DND-41 (cell line): ENCODE measurements around the gene CLCF1.

Source experiments
- ATAC-seq: fragments of 200-7000 bp; cut with Tn5 transposase; 3 replicates; pipeline ENCODE4 v1.9.1; 2021; ENCODE audit warnings: low read depth; ENCODE audit not compliant: insufficient read depth
- DNase-seq: peaks from one replicate; pipeline ENCODE4 v3.0.0-alpha.2; 2020
- H2AFZ ChIP-seq: 2 replicates; pipeline ENCODE4 v1.6.0; 2012; ENCODE audit warnings: low read depth, low read length
- H3K27ac ChIP-seq: 2 replicates; pipeline ENCODE4 v1.5.1; 2012; ENCODE audit warnings: low read length, inconsistent platforms
- H3K27me3 ChIP-seq: fragments of 200-600 bp; sonication (generic); 2 replicates; pipeline ENCODE4 v1.6.0; 2012; ENCODE audit warnings: low read length, mild to moderate bottlenecking, inconsistent platforms; ENCODE audit not compliant: insufficient read depth, poor library complexity
- H3K36me3 ChIP-seq: 2 replicates; pipeline ENCODE4 v1.5.1; 2012; ENCODE audit warnings: low read length, inconsistent platforms; ENCODE audit not compliant: insufficient read depth
- H3K4me1 ChIP-seq: 2 replicates; pipeline ENCODE4 v1.5.1; 2012; ENCODE audit warnings: mild to moderate bottlenecking, low read length; ENCODE audit not compliant: insufficient read depth
- H3K4me2 ChIP-seq: 2 replicates; pipeline ENCODE4 v1.6.0; 2012; ENCODE audit warnings: mild to moderate bottlenecking, moderate library complexity, low read length, inconsistent platforms; ENCODE audit not compliant: insufficient read depth
- H3K4me3 ChIP-seq, 2 experiments: fragments of 200-600 bp in 1 of 2; shearing (Covaris generic) in 1 of 2; 2 replicates each; pipeline ENCODE4 v1.5.1; 2012 to 2016; ENCODE audit warnings: inconsistent platforms in 2 of 2, low read length in 2 of 2, mild to moderate bottlenecking in 2 of 2, low read depth in 1 of 2, moderate library complexity in 1 of 2
- H3K79me2 ChIP-seq: 2 replicates; pipeline ENCODE4 v1.6.0; 2012; ENCODE audit warnings: low read length, inconsistent platforms; ENCODE audit not compliant: insufficient read depth
- H3K9ac ChIP-seq: 2 replicates; pipeline ENCODE4 v1.6.0; 2012; ENCODE audit warnings: low read depth, mild to moderate bottlenecking, inconsistent platforms, low read length, moderate library complexity
- H3K9me3 ChIP-seq: 2 replicates; pipeline ENCODE4 v1.5.1; 2012; ENCODE audit warnings: low read length, moderate library complexity, mild to moderate bottlenecking, inconsistent platforms; ENCODE audit not compliant: insufficient read depth, severe bottlenecking
- H4K20me1 ChIP-seq: 2 replicates; pipeline ENCODE4 v1.6.0; 2012; ENCODE audit warnings: low read length; ENCODE audit not compliant: insufficient read depth
- CTCF ChIP-seq: IDR thresholded peaks from 2 replicates; pipeline ENCODE4 v1.5.1; 2012; ENCODE audit warnings: borderline replicate concordance, low read length, moderate library complexity, mild to moderate bottlenecking; ENCODE audit not compliant: poor library complexity, severe bottlenecking; ENCODE audit errors: extremely low read depth
- EZH2 ChIP-seq: IDR thresholded peaks from 3 replicates; pipeline ENCODE4 v1.6.1; 2012; ENCODE audit warnings: borderline replicate concordance, low read depth, mild to moderate bottlenecking, moderate library complexity, low read length, inconsistent platforms; ENCODE audit not compliant: severe bottlenecking

The CLCF1 gene

GRCh38 chr11:67345247-67345919 is 28.0 kb downstream of the CLCF1 start:
- Histone ChIP-seq H3K36me3 (no peaks in the 10 kb centered on the region), H3K4me1 (no peaks in the 10 kb centered on the region; the same call in 1 of the 2 replicates), H3K27ac (no peak overlapping the region), H3K9me3 (no peaks in the 10 kb centered on the region), H3K4me3 (no peak overlapping the region), H4K20me1 (no peaks in the 10 kb centered on the region), H3K4me2 (no peak overlapping the region), H3K79me2 (no peaks in the 10 kb centered on the region), H3K27me3 (no peaks in the 10 kb centered on the region), H3K9ac (no peak overlapping the region), H2AFZ (no peak overlapping the region)
- ATAC-seq, result 0 out of 3 replicates have a peak, but pooled peaks have one; percentile 22
- TF ChIP-seq CTCF (no peak), EZH2 (no peak)
- DNase-seq, result no peak

- Histone ChIP-seq H3K9ac (no peak overlapping the region), H3K27me3 (no peaks in the 10 kb centered on the region), H3K79me2 (no peaks in the 10 kb centered on the region), H3K9me3 (no peaks in the 10 kb centered on the region), H3K4me1 (no peaks in the 10 kb centered on the region; the same call in 1 of the 2 replicates), H2AFZ (no peak overlapping the region), H3K27ac (no peak overlapping the region), H3K4me2 (no peak overlapping the region), H3K36me3 (no peaks in the 10 kb centered on the region), H4K20me1 (no peaks in the 10 kb centered on the region), H3K4me3 (no peak overlapping the region)
- no peak for ATAC-seq
- peak; percentile 12 for DNase-seq
- no peak for TF ChIP-seq EZH2
- TF ChIP-seq CTCF, result no peak
Observed at GRCh38 chr11:67344264-67344663, 29.1 kb downstream of the CLCF1 start.

DNA sequence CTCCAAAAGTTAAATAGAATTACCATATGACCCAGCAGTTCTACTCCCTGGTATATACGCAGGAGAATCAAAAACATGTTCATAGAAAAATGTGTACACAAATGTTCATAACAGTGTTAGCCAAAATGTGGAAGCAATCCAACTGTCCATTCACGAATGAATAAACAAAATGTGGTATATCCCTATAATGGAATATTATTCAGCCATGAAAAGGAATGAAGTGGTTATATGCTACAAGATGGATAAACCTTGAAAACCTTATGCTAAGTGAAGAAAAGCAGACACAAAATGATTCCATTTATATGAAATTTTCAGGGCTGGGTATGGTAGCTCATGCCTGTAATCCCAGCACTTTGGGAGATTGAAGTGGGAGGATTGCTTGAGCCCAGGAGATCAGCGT is 36.1 kb downstream of the CLCF1 start:
- no peaks in the 10 kb centered on the region for H3K4me1 ChIP-seq
- H3K79me2 ChIP-seq, result no peaks in the 10 kb centered on the region
- no peak for ATAC-seq
- H3K27me3 ChIP-seq, result no peaks in the 10 kb centered on the region
- no peak overlapping the region for H2AFZ ChIP-seq
- no peak overlapping the region for H3K4me3 ChIP-seq
- no peaks in the 10 kb centered on the region for H3K36me3 ChIP-seq
- no peak for DNase-seq
- H4K20me1 ChIP-seq, result no peaks in the 10 kb centered on the region
- H3K27ac ChIP-seq, result no peak overlapping the region
- no peak for TF ChIP-seq CTCF
- H3K9ac ChIP-seq, result no peak overlapping the region
- H3K9me3 ChIP-seq, result no peaks in the 10 kb centered on the region
- H3K4me2 ChIP-seq, result no peak overlapping the region
